HUES48 (cell line): Measurements from ENCODE around the gene PRKN.
A peak's percentile ranks its signal among the peaks of the same experiment; 100 is the strongest.

Source experiments
- H3K27ac ChIP-seq: one replicate; pipeline ENCODE4 v1.7.0; 2013; ENCODE audit warnings: low read depth, low read length, inconsistent platforms
- H3K27me3 ChIP-seq: 2 replicates; pipeline ENCODE4 v1.6.1; 2013; ENCODE audit warnings: mild to moderate bottlenecking, low read length; ENCODE audit not compliant: control insufficient read depth, insufficient read depth
- H3K36me3 ChIP-seq: 2 replicates; pipeline ENCODE4 v1.6.1; 2013; ENCODE audit warnings: low read length; ENCODE audit not compliant: control insufficient read depth, insufficient read depth
- H3K4me1 ChIP-seq: 2 replicates; pipeline ENCODE4 v1.6.1; 2013; ENCODE audit warnings: mild to moderate bottlenecking, low read length; ENCODE audit not compliant: control insufficient read depth, insufficient read depth
- H3K4me3 ChIP-seq: 2 replicates; pipeline ENCODE4 v1.5.1; 2013; ENCODE audit warnings: mild to moderate bottlenecking, low read depth, low read length
- H3K9ac ChIP-seq: 2 replicates; pipeline ENCODE4 v1.6.1; 2013; ENCODE audit warnings: mild to moderate bottlenecking, low read depth, low read length, moderate library complexity
- H3K9me3 ChIP-seq: 2 replicates; pipeline ENCODE4 v1.6.1; 2013; ENCODE audit warnings: low read length; ENCODE audit not compliant: control insufficient read depth, insufficient read depth

The PRKN gene

DNA sequence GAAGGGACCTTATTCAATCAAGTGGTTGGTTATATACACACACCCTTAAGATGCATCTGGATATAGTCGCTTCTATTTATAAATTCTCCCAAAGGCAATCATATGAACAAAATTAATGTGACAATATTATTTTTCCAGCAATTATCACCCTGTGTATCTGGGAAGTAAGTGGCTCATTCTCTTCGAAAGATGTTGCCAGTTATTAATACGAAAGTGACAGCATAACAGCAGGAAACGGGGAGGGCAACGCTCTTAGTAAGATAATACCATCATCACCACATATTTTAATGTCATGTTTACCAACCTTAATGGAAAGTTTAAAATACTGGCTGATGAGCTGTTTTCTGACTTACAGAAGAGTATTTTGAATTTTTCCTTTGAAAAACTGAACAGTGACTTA lies 756.5 kb downstream of the PRKN start:
- Histone ChIP-seq H3K4me3 (no peak overlapping the region), H3K36me3 (no peaks in the 10 kb centered on the region), H3K27me3 (no peaks in the 10 kb centered on the region), H3K4me1 (no peaks in the 10 kb centered on the region), H3K9me3 (no peaks in the 10 kb centered on the region), H3K9ac (no peak overlapping the region), H3K27ac (no peak overlapping the region)

- H3K9ac ChIP-seq = no peak overlapping the region
- H3K4me3 ChIP-seq = no peak overlapping the region; the same call in 1 of the 2 replicates
- H3K27ac ChIP-seq = peak overlapping the region; percentile 51
- H3K9me3 ChIP-seq = no peaks in the 10 kb centered on the region
- H3K27me3 ChIP-seq = no peaks in the 10 kb centered on the region
- H3K36me3 ChIP-seq = no peaks in the 10 kb centered on the region
- H3K4me1 ChIP-seq = peaks cover 14% of the 10 kb centered on the region
Measured at GRCh38 chr6:161963634-161964234, 763.8 kb downstream of the PRKN start.

- Histone ChIP-seq H3K9ac (no peak overlapping the region), H3K9me3 (no peaks in the 10 kb centered on the region), H3K27me3 (no peaks in the 10 kb centered on the region), H3K27ac (peak overlapping the region; percentile 51), H3K4me1 (peaks cover 14% of the 10 kb centered on the region), H3K4me3 (no peak overlapping the region), H3K36me3 (no peaks in the 10 kb centered on the region)
Measured at GRCh38 chr6:161963181-161963580, 764.4 kb downstream of the PRKN start.

DNA sequence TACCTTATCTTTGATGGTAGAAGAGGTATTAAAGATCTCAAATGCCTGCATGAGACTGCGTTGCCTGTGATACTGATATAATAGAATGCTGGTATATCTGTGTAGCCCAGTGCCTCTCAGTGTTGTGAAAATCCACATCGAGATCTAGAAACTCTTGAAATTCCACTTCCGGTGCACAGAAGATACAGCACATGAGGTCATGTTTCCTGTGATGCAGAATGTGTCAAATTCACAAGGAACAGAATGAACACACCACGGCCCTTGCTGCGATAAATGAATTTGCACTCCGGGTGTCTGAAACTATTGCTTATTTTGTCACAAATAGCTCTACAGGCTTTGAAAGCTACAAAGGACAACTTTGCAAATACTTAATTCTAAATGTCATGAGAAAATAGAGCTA lies 765.8 kb downstream of the PRKN start:
- H3K27ac ChIP-seq = no peak overlapping the region
- H3K9me3 ChIP-seq = no peaks in the 10 kb centered on the region
- H3K4me3 ChIP-seq = no peak overlapping the region
- H3K36me3 ChIP-seq = no peaks in the 10 kb centered on the region
- H3K27me3 ChIP-seq = no peaks in the 10 kb centered on the region
- H3K4me1 ChIP-seq = peaks cover 14% of the 10 kb centered on the region
- H3K9ac ChIP-seq = no peak overlapping the region

DNA sequence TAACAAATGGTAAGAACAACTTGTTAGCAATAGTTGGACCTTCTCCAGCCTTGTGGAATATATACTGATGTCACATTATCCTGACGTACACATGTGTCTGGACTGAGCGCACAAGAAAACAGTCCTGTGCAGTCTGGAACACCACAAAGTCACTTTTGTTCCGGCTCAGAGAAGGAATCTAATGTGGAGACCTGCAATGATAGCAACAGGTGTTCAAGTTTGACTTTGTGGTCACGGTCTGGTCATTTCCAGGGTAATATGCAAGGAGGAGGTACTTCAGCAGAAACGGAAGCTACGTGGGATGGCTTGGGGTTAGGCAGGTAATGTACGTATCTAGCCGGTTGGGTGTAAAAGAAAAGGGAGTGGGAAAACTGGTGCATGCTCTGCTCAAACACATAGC lies 766.5 kb downstream of the PRKN start:
- Histone ChIP-seq H3K9me3 (no peaks in the 10 kb centered on the region), H3K4me1 (peaks cover 17% of the 10 kb centered on the region), H3K9ac (no peak overlapping the region), H3K4me3 (no peak overlapping the region), H3K27me3 (no peaks in the 10 kb centered on the region), H3K36me3 (no peaks in the 10 kb centered on the region), H3K27ac (no peak overlapping the region)

GRCh38 chr6:161959072-161959471 lies 768.5 kb downstream of the PRKN start:
- H3K4me1 ChIP-seq = peaks cover 18% of the 10 kb centered on the region
- no peak overlapping the region for H3K27ac ChIP-seq
- H3K27me3 ChIP-seq = no peaks in the 10 kb centered on the region
- no peak overlapping the region for H3K9ac ChIP-seq
- H3K4me3 ChIP-seq = no peak overlapping the region
- no peaks in the 10 kb centered on the region for H3K36me3 ChIP-seq
- no peaks in the 10 kb centered on the region for H3K9me3 ChIP-seq

- Histone ChIP-seq H3K4me3 (no peak overlapping the region), H3K9ac (no peak overlapping the region), H3K27ac (no peak overlapping the region), H3K27me3 (no peaks in the 10 kb centered on the region), H3K4me1 (peaks cover 10% of the 10 kb centered on the region), H3K36me3 (no peaks in the 10 kb centered on the region), H3K9me3 (no peaks in the 10 kb centered on the region)
Measured at GRCh38 chr6:161956082-161956481, 771.5 kb downstream of the PRKN start.

- no peaks in the 10 kb centered on the region for H3K27me3 ChIP-seq
- no peaks in the 10 kb centered on the region for H3K9me3 ChIP-seq
- H3K4me3 ChIP-seq = no peak overlapping the region
- H3K36me3 ChIP-seq = no peaks in the 10 kb centered on the region
- H3K9ac ChIP-seq = no peak overlapping the region
- peaks cover 11% of the 10 kb centered on the region for H3K4me1 ChIP-seq
- H3K27ac ChIP-seq = no peak overlapping the region
Measured at GRCh38 chr6:161954699-161955276, 772.8 kb downstream of the PRKN start.

DNA sequence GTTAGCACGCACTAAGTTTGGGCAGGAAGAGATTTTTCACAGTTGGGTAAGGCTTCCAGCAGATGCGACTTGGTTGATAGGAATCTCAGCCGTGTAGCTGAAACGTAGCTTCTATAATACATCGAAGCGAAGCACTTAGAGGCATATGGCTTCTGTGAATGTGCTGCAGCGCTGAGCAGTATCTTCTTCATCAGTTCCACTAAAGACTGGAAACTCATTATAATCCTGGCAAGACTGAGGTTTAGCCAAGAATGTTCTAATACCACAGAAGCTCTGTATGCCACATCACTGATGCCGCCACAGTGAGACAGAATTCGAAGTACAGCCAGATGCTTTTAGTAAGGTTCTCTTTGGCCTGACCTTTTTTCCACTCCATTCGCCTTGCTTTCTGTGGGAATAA lies 773.5 kb downstream of the PRKN start:
- Histone ChIP-seq H3K27ac (no peak overlapping the region), H3K9me3 (no peaks in the 10 kb centered on the region), H3K27me3 (no peaks in the 10 kb centered on the region), H3K36me3 (no peaks in the 10 kb centered on the region), H3K4me3 (no peak overlapping the region), H3K9ac (no peak overlapping the region), H3K4me1 (peaks cover 11% of the 10 kb centered on the region)

GRCh38 chr6:161951126-161951525 lies 776.4 kb downstream of the PRKN start:
- Histone ChIP-seq H3K4me1 (peaks cover 23% of the 10 kb centered on the region), H3K9ac (no peak overlapping the region), H3K27me3 (no peaks in the 10 kb centered on the region), H3K9me3 (no peaks in the 10 kb centered on the region), H3K4me3 (no peak overlapping the region), H3K27ac (peak overlapping the region; percentile 11), H3K36me3 (no peaks in the 10 kb centered on the region)

DNA sequence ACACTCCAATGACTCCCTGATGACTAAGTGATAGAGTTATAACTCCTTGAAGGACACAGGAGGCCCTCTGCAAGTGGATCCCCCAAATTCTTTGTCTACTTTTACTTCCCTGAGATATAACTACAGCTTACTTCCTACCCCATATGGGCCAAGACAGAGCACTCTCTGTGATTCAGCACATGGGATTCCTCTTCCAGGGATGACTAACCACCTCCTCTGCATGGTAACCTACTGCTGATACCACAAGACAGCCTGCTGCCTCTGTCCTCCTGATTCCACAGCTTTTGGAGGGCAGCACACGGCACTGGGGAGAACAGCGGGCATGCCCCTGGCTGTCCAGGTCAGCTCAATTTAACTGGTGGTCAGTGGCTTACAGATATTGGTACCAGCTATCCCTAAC lies 778.0 kb downstream of the PRKN start:
- H3K36me3 ChIP-seq = no peaks in the 10 kb centered on the region
- no peak overlapping the region for H3K4me3 ChIP-seq
- no peak overlapping the region for H3K27ac ChIP-seq
- no peak overlapping the region for H3K9ac ChIP-seq
- no peaks in the 10 kb centered on the region for H3K9me3 ChIP-seq
- H3K27me3 ChIP-seq = no peaks in the 10 kb centered on the region
- peaks cover 29% of the 10 kb centered on the region for H3K4me1 ChIP-seq
